Thyroid gland (tissue), 4 donors: ENCODE data around the gene ASPSCR1. TPM values are rescaled to one million over a fixed set of nuclear protein-coding genes. Genes with fewer than 3 reads are reported as not detected.
A peak's percentile ranks its signal among the peaks of the same experiment; 100 is the strongest.

ENCODE experiments used
- DNase-seq, 2 donors: peaks; one replicate each; pipeline ENCODE4 v3.0.0-alpha.2; 2019
- H3K27ac ChIP-seq, 3 donors: fragments of 200-600 bp; sonication (generic); 1 replicate in 2 of 3; 2 replicates in 1 of 3; pipeline ENCODE4 v1.5.1; 2016 to 2019; ENCODE audit warnings: mild to moderate bottlenecking in 1 of 3, moderate library complexity in 1 of 3
- H3K27me3 ChIP-seq: fragments of 200-600 bp; sonication (generic); one replicate; pipeline ENCODE4 v1.5.1; 2019
- H3K36me3 ChIP-seq, 2 donors: fragments of 200-600 bp; sonication (generic); one replicate each; pipeline ENCODE4 v1.5.1; 2016 to 2019
- H3K4me1 ChIP-seq, 2 donors: fragments of 200-600 bp; sonication (generic); one replicate each; pipeline ENCODE4 v1.5.1; 2017 to 2019
- H3K4me3 ChIP-seq, 3 donors: fragments of 200-600 bp; sonication (generic); replicated peaks in 1 of 3; 1 replicate in 2 of 3; 2 replicates in 1 of 3; pipeline ENCODE4 v1.5.1; 2016; ENCODE audit warnings: mild to moderate bottlenecking in 1 of 3
- H3K9me3 ChIP-seq: fragments of 200-600 bp; sonication (generic); one replicate; pipeline ENCODE4 v1.5.1; 2017
- CTCF ChIP-seq, 6 experiments: fragments of 200-600 bp in 3 of 6; fragments of 450-650 bp in 3 of 6; sonication (generic) in 3 of 6; IDR thresholded peaks; one replicate each; pipeline ENCODE4 v1.5.1; 2016 to 2019; ENCODE audit warnings: antibody characterized with exemption in 6 of 6, mild to moderate bottlenecking in 2 of 6, inconsistent platforms in 1 of 6, moderate library complexity in 1 of 6
- POLR2A ChIP-seq, 2 donors: fragments of 450-650 bp; IDR thresholded peaks; one replicate each; pipeline ENCODE4 v1.6.1; 2017; ENCODE audit warnings: antibody characterized with exemption in 2 of 2, mild to moderate bottlenecking in 2 of 2, moderate library complexity in 1 of 2
- WGBS, 2 donors: methylation state at CpG; one replicate each; pipeline ENCODE4 v1.1.5; 2017; 5-methylcytosine and 5-hydroxymethylcytosine counted together
- intact Hi-C: fragments of 100-400 bp; cut with DNase I; formaldehyde crosslinking; loops from one replicate; pipeline ENCODE4 v1.15.1; 2023
- total RNA-seq, 4 donors: library from RNA; depleted of rRNA; stranded (reverse); fragments of >200 nt; gene quantifications; one replicate each; pipeline ENCODE4 v1.2.3, GENCODE V29; 2016

ASPSCR1 gene
- total RNA-seq, 4 donors from 2014 or later, result 23.2 to 53.6 (median 35.7) TPM

- 85 to 91% methylated on average over 14 to 18 of the region's 33 CpGs for WGBS, 2 donors
- TF ChIP-seq POLR2A (IDR thresholded peaks at IDR 0.05) (no peak), CTCF (IDR thresholded peaks at IDR 0.05) (no peak)
- DNase-seq, result no peak
- no peak overlapping the region for H3K4me3 ChIP-seq
- peaks cover 20 to 21% of the 10 kb centered on the region in 2 donors for H3K4me1 ChIP-seq
- H3K9me3 ChIP-seq, result no peaks in the 10 kb centered on the region
- intact Hi-C loops, result no loop called here
- H3K27me3 ChIP-seq, result no peaks in the 10 kb centered on the region
- H3K36me3 ChIP-seq, result no peaks in the 10 kb centered on the region
- no peak overlapping the region for H3K27ac ChIP-seq
These were observed 41.7 kb downstream of the ASPSCR1 start for GRCh38 chr17:82018989-82019689.

GRCh38 chr17:82019690-82020571, 42.5 kb downstream of the ASPSCR1 start:
- intact Hi-C loops, result loop anchor here (2.0 kb wide), 1 partner anchor 61 kb away; no protein-coding TSS in a partner anchor
- no peak overlapping the region for H3K27ac ChIP-seq
- no peaks in the 10 kb centered on the region for H3K27me3 ChIP-seq
- WGBS, 2 donors, result 78 to 87% methylated on average over 12 to 15 of the region's 34 CpGs
- no peaks in the 10 kb centered on the region for H3K36me3 ChIP-seq
- H3K4me3 ChIP-seq, result no peak overlapping the region
- no peaks in the 10 kb centered on the region for H3K9me3 ChIP-seq
- H3K4me1 ChIP-seq, result peaks cover 23 to 24% of the 10 kb centered on the region in 2 donors
- DNase-seq, result peak; percentile 28 to 36
- no peak for TF ChIP-seq POLR2A (IDR thresholded peaks at IDR 0.05)
- peak; percentile 27 to 56 (median 38) for TF ChIP-seq CTCF (IDR thresholded peaks at IDR 0.05)

GRCh38 chr17:82020572-82021106, 43.2 kb downstream of the ASPSCR1 start:
- WGBS, 2 donors, result 77 to 79% methylated on average over 13 to 14 of the region's 14 CpGs
- intact Hi-C loops, result loop anchor here (2.0 kb wide), 1 partner anchor 62 kb away; no protein-coding TSS in a partner anchor
- Histone ChIP-seq H3K27ac (no peak overlapping the region), H3K4me1 (peaks cover 23 to 24% of the 10 kb centered on the region in 2 donors), H3K36me3 (no peaks in the 10 kb centered on the region), H3K9me3 (no peaks in the 10 kb centered on the region), H3K27me3 (no peaks in the 10 kb centered on the region), H3K4me3 (no peak overlapping the region)
- no peak for DNase-seq
- TF ChIP-seq POLR2A (IDR thresholded peaks at IDR 0.05) (no peak), CTCF (IDR thresholded peaks at IDR 0.05) (no peak)

- no peaks in the 10 kb centered on the region for H3K9me3 ChIP-seq
- peak overlapping the region in 1 of 3 donors; percentile 95 for H3K4me3 ChIP-seq
- 39 to 50% methylated on average over 22 to 24 of the region's 25 CpGs for WGBS, 2 donors
- DNase-seq, result peak; percentile 82 to 83
- H3K4me1 ChIP-seq, result peaks cover 23 to 24% of the 10 kb centered on the region in 2 donors
- H3K27ac ChIP-seq, result no peak overlapping the region
- intact Hi-C loops, result loop anchor here (2.0 kb wide), 1 partner anchor 63 kb away; no protein-coding TSS in a partner anchor
- no peaks in the 10 kb centered on the region for H3K36me3 ChIP-seq
- H3K27me3 ChIP-seq, result no peaks in the 10 kb centered on the region
- TF ChIP-seq CTCF (IDR thresholded peaks at IDR 0.05), result peak; percentile 19 to 89 (median 74)
- no peak for TF ChIP-seq POLR2A (IDR thresholded peaks at IDR 0.05)
These were observed 43.9 kb downstream of the ASPSCR1 start for GRCh38 chr17:82021107-82021899.
